GM15510 (cell line): ENCODE results near the gene KNL1.

Source experiments
- POLR2A ChIP-seq: IDR thresholded peaks from 3 replicates; pipeline ENCODE4 v1.6.1; 2011; ENCODE audit warnings: borderline replicate concordance; ENCODE audit not compliant: insufficient read length; ENCODE audit errors: extremely low read depth

Gene KNL1, protein sequence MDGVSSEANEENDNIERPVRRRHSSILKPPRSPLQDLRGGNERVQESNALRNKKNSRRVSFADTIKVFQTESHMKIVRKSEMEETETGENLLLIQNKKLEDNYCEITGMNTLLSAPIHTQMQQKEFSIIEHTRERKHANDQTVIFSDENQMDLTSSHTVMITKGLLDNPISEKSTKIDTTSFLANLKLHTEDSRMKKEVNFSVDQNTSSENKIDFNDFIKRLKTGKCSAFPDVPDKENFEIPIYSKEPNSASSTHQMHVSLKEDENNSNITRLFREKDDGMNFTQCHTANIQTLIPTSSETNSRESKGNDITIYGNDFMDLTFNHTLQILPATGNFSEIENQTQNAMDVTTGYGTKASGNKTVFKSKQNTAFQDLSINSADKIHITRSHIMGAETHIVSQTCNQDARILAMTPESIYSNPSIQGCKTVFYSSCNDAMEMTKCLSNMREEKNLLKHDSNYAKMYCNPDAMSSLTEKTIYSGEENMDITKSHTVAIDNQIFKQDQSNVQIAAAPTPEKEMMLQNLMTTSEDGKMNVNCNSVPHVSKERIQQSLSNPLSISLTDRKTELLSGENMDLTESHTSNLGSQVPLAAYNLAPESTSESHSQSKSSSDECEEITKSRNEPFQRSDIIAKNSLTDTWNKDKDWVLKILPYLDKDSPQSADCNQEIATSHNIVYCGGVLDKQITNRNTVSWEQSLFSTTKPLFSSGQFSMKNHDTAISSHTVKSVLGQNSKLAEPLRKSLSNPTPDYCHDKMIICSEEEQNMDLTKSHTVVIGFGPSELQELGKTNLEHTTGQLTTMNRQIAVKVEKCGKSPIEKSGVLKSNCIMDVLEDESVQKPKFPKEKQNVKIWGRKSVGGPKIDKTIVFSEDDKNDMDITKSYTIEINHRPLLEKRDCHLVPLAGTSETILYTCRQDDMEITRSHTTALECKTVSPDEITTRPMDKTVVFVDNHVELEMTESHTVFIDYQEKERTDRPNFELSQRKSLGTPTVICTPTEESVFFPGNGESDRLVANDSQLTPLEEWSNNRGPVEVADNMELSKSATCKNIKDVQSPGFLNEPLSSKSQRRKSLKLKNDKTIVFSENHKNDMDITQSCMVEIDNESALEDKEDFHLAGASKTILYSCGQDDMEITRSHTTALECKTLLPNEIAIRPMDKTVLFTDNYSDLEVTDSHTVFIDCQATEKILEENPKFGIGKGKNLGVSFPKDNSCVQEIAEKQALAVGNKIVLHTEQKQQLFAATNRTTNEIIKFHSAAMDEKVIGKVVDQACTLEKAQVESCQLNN (N-terminal part only)

GRCh38 chr15:40593588-40594428 lies at the start of gene KNL1:
Gene KNL1 (plus strand): TSS chr15:40594249. CDS start chr15:40602932, 8,683 bp downstream.
- peak; percentile 75 for TF ChIP-seq POLR2A

GRCh38 chr15:40545457-40545856 lies 48.6 kb upstream of the KNL1 start:
- no peak for TF ChIP-seq POLR2A

GRCh38 chr15:40548610-40549009 lies 45.4 kb upstream of the KNL1 start:
- TF ChIP-seq POLR2A, result no peak

- no peak for TF ChIP-seq POLR2A
Observed at GRCh38 chr15:40549894-40550293, 44.2 kb upstream of the KNL1 start.

GRCh38 chr15:40550341-40551037 lies 43.6 kb upstream of the KNL1 start:
- TF ChIP-seq POLR2A, result no peak

- TF ChIP-seq POLR2A, result no peak
Observed at GRCh38 chr15:40554161-40554525, 39.9 kb upstream of the KNL1 start.

- no peak for TF ChIP-seq POLR2A
Observed at GRCh38 chr15:40555876-40556275, 38.2 kb upstream of the KNL1 start.

DNA sequence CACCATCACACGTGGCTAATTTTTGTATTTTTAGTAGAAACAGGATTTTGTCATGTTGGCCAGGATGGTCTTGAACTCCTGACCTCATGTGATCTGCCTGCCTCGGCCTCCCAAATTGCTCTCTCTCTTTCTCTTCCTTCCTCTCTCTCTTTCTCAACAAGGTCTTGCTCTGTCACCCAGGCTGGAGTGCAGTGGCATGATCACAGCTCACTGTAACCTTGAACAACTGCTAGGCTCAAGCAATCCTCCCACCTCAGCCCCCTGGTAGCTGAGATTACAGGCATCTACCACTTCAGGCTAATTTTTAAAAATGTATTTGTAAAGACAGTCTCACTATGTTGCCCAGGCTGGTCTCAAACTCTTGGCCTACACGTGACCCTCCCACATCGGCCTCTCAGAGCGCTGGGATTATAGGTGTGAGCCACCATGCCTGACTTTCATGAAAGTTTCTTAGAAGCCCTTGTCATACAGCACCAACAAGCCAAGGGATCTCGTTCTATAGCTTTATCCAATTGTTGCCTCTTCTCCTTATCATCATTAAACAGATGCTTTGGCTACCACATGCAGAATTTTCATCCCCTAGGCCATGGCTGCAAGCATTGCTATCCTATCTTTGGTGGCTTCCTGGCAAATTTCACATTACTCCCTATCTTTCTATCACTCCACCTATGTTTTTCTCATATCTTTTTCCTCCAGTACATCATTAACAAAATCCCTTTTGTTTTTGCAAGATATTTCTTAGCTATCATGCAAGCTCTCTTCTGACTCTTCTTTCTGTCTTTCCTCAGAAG lies 34.9 kb upstream of the KNL1 start:
- no peak for TF ChIP-seq POLR2A

GRCh38 chr15:40562691-40563090 lies 31.4 kb upstream of the KNL1 start:
- no peak for TF ChIP-seq POLR2A

- no peak for TF ChIP-seq POLR2A
Observed at GRCh38 chr15:40563426-40563825, 30.6 kb upstream of the KNL1 start.

DNA sequence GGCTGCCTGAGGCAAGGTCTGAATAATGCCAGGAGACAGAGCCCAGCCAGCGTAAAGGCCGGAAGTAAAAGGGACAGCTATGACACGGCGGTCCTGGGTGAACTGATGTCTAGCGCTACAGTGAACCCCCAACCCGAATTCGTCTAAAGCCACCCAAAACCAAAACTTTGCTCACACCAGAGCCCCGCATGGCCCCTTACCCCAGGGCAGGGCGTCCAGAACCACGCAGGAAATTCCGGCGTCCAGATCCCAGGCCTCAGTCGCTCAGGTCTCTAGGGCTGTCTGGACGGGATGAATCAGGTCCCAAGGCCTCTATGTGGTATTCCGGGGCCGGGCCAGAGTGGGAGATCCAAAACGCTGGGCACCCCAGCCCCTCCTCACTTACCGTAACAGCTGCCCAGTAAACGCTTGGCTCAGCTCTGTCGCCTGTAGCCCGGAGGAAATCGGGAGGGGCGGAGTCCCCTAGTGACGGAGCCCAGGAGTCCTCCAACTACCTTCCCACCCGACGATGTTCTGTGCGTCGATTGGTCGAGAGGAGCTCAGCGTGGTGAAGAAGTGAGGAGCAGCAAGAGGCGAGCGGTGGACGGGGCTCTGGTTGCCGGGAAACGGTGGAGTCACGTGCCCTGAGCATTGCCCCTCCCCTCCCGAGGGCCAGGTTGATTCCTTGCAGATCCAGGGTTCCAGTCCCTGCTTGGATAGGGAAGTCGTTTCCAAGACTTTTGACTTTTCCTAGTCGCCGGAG lies 29.3 kb upstream of the KNL1 start, which contains the start of gene CCDC32:
CCDC32 (minus strand) TSS at position 452 of the 742 bp plus-strand sequence. CDS start 2,027 bp downstream, outside the sequence.
- TF ChIP-seq POLR2A, result peak; percentile 89
